ENCODE data around the gene ZFYVE19. TPM values are rescaled to one million over a fixed set of nuclear protein-coding genes. Genes with fewer than 3 reads are reported as not detected.
A peak's percentile ranks its signal among the peaks of the same experiment; 100 is the strongest.

ZFYVE19 gene
- total RNA-seq, 2 donors from 2014 or later: 39.8 to 43.3 TPM

- Histone ChIP-seq H3K9me3 (no peaks in the 10 kb centered on the region), H3K4me1 (replicated peaks) (peaks cover 17% of the 10 kb centered on the region), H3K27ac (peak overlapping the region; percentile 81 to 83), H3K4me3 (peak overlapping the region; percentile 35 to 45), H3K36me3 (no peaks in the 10 kb centered on the region), H3K27me3 (replicated peaks; ENCODE audit: insufficient read depth) (no peaks in the 10 kb centered on the region)
- DNase-seq (ENCODE audit: low spot score): no peak
- WGBS: 19% methylated on average over 8 of the region's 8 CpGs
- TF ChIP-seq CTCF (IDR thresholded peaks at IDR 0.05) (no peak), POLR2A (IDR thresholded peaks at IDR 0.05) (no peak), POLR2AphosphoS5 (IDR thresholded peaks at IDR 0.05) (no peak)
- intact Hi-C loops (cut with DNase I): loop anchor here (5.0 kb wide), 1 partner anchor 38 kb away; no protein-coding TSS in a partner anchor
Measured at GRCh38 chr15:40764629-40765103, 42.2 kb upstream of the ZFYVE19 start.

GRCh38 chr15:40766194-40766815, 40.6 kb upstream of the ZFYVE19 start:
- H3K4me1 ChIP-seq (replicated peaks): peaks cover 29% of the 10 kb centered on the region
- H3K27me3 ChIP-seq (replicated peaks; ENCODE audit: insufficient read depth): no peaks in the 10 kb centered on the region
- no peak for DNase-seq (ENCODE audit: low spot score)
- no peak overlapping the region for H3K4me3 ChIP-seq
- no peaks in the 10 kb centered on the region for H3K36me3 ChIP-seq
- intact Hi-C loops (cut with DNase I): loop anchor here (5.0 kb wide), 1 partner anchor 36 kb away; no protein-coding TSS in a partner anchor
- H3K27ac ChIP-seq: no peak overlapping the region
- no peak for TF ChIP-seq POLR2A (IDR thresholded peaks at IDR 0.05)
- no peak for TF ChIP-seq CTCF (IDR thresholded peaks at IDR 0.05)
- no peak for TF ChIP-seq POLR2AphosphoS5 (IDR thresholded peaks at IDR 0.05)
- H3K9me3 ChIP-seq: no peaks in the 10 kb centered on the region
- 62% methylated on average over 7 of the region's 7 CpGs for WGBS

GRCh38 chr15:40766906-40767837, 39.7 kb upstream of the ZFYVE19 start:
- WGBS: 92% methylated on average over 32 of the region's 32 CpGs
- H3K27ac ChIP-seq: no peak overlapping the region
- no peaks in the 10 kb centered on the region for H3K9me3 ChIP-seq
- H3K4me1 ChIP-seq (replicated peaks): peaks cover 29% of the 10 kb centered on the region
- no peak overlapping the region for H3K4me3 ChIP-seq
- no peak for DNase-seq (ENCODE audit: low spot score)
- no peaks in the 10 kb centered on the region for H3K36me3 ChIP-seq
- H3K27me3 ChIP-seq (replicated peaks; ENCODE audit: insufficient read depth): no peaks in the 10 kb centered on the region
- intact Hi-C loops (cut with DNase I): loop anchor here (5.0 kb wide), 1 partner anchor 35 kb away; no protein-coding TSS in a partner anchor
- no peak for TF ChIP-seq POLR2AphosphoS5 (IDR thresholded peaks at IDR 0.05)
- TF ChIP-seq CTCF (IDR thresholded peaks at IDR 0.05): no peak
- no peak for TF ChIP-seq POLR2A (IDR thresholded peaks at IDR 0.05)

GRCh38 chr15:40767838-40768500, 38.9 kb upstream of the ZFYVE19 start:
- Histone ChIP-seq H3K4me3 (no peak overlapping the region), H3K27me3 (replicated peaks; ENCODE audit: insufficient read depth) (no peaks in the 10 kb centered on the region), H3K27ac (peak overlapping the region in 1 of 2 donors; percentile 76), H3K9me3 (no peaks in the 10 kb centered on the region), H3K4me1 (replicated peaks) (peaks cover 29% of the 10 kb centered on the region), H3K36me3 (no peaks in the 10 kb centered on the region)
- intact Hi-C loops (cut with DNase I): loop anchor here (5.0 kb wide), 1 partner anchor 34 kb away; no protein-coding TSS in a partner anchor
- WGBS: 90% methylated on average over 29 of the region's 29 CpGs
- TF ChIP-seq POLR2A (IDR thresholded peaks at IDR 0.05) (no peak), CTCF (IDR thresholded peaks at IDR 0.05) (no peak), POLR2AphosphoS5 (IDR thresholded peaks at IDR 0.05) (no peak)
- no peak for DNase-seq (ENCODE audit: low spot score)

Data from prostate gland (tissue), 2 donors.